ENCODE measurements around the gene GASK1B.

- no peak for TF ChIP-seq POLR2A (IDR thresholded peaks at IDR 0.05)
- TF ChIP-seq, protein P1, sequence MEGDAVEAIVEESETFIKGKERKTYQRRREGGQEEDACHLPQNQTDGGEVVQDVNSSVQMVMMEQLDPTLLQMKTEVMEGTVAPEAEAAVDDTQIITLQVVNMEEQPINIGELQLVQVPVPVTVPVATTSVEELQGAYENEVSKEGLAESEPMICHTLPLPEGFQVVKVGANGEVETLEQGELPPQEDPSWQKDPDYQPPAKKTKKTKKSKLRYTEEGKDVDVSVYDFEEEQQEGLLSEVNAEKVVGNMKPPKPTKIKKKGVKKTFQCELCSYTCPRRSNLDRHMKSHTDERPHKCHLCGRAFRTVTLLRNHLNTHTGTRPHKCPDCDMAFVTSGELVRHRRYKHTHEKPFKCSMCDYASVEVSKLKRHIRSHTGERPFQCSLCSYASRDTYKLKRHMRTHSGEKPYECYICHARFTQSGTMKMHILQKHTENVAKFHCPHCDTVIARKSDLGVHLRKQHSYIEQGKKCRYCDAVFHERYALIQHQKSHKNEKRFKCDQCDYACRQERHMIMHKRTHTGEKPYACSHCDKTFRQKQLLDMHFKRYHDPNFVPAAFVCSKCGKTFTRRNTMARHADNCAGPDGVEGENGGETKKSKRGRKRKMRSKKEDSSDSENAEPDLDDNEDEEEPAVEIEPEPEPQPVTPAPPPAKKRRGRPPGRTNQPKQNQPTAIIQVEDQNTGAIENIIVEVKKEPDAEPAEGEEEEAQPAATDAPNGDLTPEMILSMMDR (IDR thresholded peaks at IDR 0.05 in 8 of 11, conservative IDR thresholded peaks at IDR 0.05 in 3 of 11) = peak in 8 of 11 experiments; percentile 17 to 59 (median 38)
- no peak for TF ChIP-seq POLR2AphosphoS5 (IDR thresholded peaks at IDR 0.05)
Observed at GRCh38 chr4:158193171-158193749, 20.4 kb upstream of the GASK1B start.
